NCI-H1048 (cell line): ENCODE measurements around the gene NOM1.
A peak's percentile ranks its signal among the peaks of the same experiment; 100 is the strongest.
"Not testable (repeated sequence)": the region's sequence is repeated elsewhere in the genome, so short reads cannot be mapped to it uniquely, and the experiment has no call there.

Experiments used
- DNase-seq: peaks from one replicate; lab custom pipeline; 2025; lab: John Stamatoyannopoulos, UW

NOM1 gene, protein sequence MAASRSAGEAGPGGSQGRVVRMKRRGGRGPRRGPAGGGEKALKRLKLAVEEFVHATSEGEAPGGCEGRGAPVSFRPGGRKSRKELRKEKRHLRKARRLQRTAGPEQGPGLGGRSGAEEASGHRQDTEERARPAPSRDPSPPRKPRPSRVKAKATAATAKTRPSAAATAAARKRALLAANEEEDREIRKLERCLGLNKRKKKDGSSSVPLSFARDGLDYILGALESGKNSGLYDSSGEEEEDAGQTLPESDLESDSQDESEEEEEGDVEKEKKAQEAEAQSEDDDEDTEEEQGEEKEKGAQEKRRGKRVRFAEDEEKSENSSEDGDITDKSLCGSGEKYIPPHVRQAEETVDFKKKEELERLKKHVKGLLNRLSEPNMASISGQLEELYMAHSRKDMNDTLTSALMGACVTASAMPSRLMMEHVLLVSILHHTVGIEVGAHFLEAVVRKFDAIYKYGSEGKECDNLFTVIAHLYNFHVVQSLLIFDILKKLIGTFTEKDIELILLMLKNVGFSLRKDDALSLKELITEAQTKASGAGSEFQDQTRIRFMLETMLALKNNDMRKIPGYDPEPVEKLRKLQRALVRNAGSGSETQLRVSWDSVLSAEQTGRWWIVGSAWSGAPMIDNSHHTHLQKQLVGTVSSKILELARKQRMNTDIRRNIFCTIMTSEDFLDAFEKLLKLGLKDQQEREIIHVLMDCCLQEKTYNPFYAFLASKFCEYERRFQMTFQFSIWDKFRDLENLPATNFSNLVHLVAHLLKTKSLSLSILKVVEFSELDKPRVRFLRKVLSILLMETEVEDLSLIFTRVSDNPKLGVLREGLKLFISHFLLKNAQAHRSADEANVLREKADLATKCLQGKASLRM

DNA sequence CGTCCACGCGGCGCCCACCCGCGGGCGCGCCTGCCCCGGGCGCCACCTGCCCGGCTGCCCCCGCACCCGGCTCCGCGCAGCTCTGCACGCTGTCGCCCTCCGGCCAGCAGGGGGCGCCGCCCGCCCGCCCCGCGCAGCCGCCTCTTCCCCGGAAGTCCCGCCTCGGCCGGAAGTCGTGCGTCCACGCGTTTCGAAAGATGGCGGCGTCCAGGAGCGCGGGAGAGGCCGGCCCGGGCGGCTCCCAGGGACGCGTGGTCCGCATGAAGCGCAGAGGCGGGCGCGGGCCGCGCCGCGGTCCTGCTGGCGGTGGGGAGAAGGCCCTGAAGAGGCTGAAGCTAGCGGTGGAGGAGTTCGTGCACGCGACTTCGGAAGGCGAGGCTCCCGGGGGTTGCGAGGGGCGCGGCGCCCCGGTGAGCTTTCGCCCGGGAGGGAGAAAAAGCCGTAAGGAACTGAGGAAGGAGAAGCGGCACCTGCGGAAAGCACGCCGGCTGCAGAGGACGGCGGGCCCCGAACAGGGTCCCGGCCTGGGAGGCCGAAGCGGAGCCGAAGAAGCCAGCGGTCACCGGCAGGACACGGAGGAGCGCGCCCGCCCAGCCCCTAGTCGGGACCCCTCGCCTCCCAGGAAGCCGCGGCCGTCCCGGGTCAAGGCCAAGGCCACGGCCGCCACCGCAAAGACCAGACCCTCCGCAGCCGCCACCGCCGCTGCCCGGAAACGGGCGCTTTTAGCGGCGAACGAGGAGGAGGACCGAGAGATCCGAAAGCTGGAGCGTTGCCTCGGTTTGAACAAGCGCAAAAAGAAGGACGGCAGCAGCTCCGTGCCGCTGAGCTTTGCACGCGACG is at the start of gene NOM1:
TSS of gene NOM1 (plus strand) at position 172 of the 840 bp plus-strand sequence. CDS start at position 198, 26 bp downstream.
- DNase-seq, result peak; percentile 76

DNA sequence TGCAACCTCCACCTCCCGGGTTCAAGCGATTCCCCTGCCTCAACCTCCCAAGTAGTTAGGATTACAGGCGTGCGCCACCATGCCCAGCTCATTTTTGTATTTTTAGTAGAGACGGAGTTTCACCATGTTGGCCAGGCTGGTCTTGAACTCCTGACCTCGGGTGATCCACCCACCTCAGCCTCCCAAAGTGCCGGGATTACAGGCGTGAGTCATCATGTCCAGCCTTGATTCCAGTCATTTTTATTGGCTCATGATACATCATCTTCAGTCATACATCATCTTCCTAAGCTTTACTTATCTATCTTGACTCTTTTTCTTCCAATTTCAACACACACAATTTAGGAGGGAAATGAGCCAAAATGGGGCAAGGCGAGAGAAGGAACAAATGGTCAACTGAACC is 49.4 kb upstream of the NOM1 start:
- DNase-seq, result not testable (repeated sequence)

DNA sequence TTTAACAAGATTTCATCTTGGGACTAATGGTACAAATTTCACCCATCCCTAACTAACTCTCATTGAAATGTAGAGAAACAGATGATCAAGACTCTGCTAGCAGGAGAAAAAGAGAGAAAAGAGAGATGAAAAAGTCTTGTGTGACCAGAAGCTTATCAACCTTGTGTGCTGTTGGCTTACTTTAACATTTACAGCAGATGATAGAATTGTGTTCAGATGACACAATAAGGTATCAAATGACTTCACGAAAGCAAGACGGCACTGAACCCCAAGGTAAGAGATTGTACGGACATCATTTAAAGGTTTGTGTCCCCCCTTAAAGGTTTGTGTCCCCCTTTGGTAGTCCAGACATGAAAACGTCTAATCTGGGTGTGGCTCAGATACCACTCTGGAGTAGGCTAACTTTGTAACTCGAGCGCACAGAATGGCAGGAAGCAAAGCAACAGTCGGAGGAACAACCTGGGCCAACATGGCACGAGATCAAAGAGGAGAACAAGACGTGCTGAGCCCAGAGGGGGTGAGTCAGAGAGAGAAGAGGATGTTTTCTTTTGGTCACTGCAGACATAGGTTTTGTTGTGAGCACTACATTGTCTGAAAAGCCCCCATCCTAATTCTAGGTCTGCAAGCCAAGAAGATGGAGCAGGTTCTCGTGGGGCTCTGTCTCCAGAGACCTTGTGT is 46.1 kb upstream of the NOM1 start:
- no peak for DNase-seq

DNA sequence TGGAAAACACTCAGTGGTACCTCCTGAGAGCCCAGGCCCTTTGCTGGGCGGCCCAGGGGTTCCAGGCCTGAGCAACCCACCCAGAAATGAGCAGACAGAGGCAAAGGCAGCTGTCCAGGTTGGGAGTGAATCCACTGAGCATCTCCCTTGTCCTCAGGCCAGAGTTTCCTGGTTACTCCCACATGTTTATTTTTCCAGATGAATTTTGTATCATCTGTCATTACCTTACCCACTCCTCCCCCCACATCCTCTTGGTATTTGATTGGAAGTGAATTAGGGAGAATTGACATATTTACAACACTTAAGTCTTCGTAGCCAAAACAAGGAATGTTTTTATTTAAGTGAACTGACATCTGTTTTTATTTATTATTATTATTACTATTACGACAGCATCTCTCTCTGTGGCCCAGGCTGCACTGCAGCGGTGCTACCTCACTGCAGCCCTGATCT is 43.3 kb upstream of the NOM1 start:
- DNase-seq, result no peak

DNA sequence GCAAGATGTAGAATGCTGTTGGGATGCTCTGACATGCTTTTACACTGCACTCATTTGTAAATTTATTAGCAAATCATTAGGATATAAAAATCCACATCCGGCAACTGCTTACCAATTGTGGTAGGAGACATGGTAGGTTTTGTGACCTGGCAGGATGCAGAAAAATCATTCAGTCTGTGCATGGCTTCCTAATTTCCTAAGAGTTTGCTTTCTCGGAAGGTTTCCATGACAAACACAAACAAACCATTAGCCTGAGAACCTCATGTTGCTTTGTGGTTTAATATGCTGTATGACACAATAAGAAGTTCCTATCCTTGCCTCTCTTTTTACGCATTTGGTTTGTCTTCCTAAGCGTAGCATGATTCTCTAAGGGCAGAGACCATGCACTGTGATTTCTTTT is 41.9 kb upstream of the NOM1 start:
- DNase-seq, result no peak

DNA sequence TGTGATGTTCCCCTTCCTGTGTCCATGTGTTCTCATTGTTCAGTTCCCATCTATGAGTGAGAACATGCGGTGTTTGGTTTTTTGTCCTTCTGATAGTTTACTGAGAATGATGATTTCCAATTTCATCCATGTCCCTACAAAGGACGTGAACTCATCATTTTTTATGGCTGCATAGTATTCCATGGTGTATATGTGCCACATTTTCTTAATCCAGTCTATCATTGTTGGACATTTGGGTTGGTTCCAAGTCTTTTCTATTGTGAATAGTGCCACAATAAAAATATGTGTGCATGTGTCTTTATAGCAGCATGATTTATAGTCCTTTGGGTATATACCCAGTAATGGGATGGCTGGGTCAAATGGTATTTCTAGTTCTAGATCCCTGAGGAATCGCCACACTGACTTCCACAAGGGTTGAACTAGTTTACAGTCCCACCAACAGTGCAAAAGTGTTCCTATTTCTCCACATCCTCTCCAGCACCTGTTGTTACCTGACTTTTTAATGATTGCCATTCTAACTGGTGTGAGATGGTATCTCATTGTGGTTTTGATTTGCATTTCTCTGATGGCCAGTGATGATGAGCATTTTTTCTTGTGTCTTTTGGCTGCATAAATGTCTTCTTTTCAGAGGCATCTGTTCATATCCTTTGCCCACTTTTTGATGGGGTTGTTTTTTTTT is 39.8 kb upstream of the NOM1 start:
- not testable (repeated sequence) for DNase-seq

DNA sequence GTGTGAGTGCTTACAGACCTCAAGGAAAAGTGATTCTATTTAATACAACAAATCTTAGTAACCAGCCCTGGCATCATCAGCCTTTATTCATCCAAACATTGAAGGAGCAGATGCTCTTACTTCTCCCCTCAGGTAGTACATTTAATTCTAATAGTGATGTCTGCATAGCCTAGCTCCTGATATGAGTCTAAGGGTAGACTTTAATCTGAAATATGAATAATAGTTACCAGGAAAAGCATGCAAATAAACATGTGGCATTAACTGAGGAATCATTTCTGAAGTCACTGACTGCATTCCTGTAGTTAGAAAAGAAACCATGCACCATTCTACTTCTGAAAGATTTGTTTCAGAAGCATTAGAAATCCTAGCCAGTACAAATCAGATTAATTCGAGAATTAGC is 30.9 kb upstream of the NOM1 start:
- DNase-seq, result no peak

DNA sequence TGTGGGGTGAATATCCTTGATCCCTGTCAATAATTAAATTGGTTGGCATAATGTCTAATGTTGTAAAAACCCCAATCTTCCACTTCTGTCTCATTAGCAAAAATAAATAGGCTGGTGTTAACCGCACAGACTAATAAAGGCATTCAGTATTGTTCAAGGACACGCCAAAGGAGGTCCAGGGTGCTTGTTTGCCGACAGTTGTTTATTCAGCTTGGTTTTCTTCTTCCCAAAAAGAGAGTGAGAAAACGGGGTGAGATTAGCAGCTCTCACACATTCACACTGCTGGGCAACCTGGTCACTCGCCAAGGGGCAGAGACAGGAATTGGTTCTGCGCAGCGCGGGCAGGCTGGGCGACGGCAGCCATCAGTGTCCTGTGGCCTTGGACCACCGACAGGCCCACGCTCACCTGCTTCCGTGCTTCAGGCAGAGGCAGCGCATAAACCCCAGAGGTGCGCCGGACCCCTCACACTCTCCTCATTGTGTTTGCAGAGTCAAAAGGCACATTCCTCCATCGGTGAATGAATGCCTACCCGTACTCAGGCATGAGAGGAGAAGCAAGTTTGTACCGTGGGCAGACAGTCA is 30.3 kb upstream of the NOM1 start:
- DNase-seq, result no peak

DNA sequence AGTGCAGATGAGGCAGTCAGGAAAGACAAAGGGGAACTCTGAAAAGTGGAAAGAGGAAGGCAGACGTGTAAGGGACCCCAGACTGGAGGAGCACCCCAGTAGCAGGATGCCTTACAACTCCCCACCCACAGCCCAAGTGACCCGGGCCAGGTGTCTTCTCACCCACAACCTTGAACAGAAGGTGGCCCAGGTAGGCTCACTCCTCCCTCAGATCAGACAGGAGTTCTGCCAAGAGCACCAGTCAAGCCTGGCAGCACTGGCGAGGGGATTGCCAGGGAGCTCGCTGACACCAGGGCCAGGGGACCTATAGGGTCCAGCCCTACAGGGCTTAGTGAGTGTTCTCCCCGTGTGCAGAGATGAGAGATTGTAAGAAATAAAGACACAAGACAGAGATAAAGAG is 29.4 kb upstream of the NOM1 start:
- no peak for DNase-seq

DNA sequence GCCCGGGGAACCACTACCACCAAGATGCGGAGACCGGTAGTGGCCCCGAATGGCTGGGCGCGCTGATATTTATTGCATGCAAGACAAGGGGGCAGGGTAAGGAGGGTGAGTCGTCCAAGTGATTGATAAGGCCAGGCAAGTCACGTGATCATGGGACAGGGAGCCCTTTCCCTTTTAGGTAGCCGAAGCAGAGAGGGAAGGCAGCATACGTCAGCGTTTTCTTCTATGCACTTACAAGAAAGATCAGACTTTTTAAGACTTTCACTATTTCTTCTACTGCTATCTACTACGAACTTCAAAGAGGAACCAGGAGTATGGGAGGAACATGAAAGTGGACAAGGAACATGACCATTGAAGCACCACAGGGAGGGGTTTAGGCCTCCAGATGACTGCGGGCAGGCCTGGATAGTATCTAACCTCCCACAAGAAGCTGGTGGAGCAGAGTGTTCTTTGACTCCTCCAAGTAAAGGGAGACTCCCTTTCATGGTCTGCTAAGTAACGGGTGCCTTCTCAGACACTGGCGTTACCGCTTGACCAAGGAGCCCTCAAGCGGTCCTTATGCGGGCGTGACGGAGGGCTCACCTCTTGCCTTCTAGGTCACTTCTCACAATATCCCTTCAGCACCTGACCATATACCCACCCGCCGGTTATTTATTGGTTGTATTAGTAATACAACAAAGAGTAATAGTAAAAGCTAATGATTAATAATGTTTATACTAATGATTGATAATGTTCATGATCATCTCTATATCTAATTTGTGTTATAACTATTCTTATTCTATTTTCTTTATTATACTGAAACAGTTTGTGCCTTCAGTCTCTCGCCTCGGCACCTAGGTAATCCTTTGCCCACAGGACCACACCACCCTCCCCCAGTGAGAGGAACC is 28.8 kb upstream of the NOM1 start:
- not testable (repeated sequence) for DNase-seq

DNA sequence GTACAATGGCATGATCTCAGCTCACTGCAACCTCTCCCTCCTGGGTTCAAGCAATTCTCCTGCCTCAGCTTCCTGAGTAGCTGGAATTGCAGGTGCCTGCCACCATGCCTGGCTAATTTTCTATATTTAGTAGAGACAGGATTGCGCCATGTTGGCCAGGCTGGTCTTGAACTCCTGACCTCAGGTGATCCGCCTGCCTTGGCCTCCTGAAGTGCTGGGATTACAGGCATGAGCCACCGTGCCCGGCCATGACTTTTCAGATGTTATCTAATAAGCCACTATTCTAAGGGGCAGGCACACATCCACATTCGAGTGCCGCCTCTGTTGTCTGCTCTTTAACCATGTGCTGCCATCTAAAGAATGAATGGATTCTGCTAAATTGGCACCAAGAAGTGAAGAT is 27.2 kb upstream of the NOM1 start:
- DNase-seq, result not testable (repeated sequence)

DNA sequence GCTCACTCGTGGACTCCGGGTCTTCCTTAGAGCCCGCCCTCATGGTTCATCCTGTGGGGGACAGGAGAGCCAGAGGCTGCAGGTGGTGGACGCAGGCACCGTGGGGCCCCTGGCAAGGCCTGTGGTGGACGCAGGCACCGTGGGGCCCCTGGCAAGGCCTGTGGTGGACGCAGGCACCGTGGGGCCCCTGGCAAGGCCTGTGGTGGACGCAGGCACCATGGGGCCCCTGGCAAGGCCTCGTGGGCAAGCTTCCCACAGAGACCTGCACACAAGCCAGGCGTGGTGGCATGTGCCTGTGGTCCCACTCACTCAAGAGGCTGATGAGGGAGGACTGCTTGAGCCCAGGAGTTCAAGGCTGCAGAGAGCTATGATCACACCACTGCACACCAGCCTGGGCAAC is 23.7 kb upstream of the NOM1 start:
- not testable (repeated sequence) for DNase-seq

DNA sequence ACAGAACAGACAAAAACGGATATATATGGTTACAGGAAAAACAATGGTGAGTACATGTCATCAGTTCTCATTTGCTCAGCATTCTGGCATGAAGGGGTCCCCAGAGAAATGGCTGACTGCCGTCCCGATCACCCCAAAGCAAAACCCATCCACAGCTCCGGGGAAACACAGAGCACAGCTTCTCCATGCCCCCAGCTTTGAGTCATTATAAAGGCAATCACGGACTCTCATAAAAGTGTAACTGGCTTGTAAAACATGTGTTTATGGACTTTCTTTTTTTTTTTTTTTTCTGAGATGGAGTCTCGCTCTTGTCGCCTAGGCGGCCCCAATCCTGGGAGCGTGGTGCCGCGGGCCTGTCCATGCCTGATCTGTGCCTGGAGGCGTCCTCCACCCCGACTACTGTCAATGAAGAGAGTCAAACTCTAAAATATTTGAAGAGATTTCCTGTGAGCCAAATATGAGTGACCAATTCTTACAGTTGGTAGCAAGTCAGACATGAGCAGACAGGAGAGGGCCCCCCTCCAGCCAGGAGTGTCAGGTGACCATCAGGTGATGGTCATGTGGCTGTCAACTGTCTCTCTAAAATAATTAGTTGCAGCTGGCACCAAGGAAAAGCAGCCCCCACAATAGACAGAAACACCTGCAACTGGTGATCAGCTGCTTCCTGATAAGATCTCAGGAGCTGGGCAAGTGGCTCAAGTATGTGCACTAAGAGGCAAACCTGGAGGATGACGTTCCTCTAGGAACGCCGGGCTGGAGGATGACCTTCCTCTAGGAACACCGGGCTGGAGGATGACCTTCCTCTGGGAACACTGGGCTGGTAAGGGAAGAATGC is 21.7 kb upstream of the NOM1 start:
- no peak for DNase-seq

DNA sequence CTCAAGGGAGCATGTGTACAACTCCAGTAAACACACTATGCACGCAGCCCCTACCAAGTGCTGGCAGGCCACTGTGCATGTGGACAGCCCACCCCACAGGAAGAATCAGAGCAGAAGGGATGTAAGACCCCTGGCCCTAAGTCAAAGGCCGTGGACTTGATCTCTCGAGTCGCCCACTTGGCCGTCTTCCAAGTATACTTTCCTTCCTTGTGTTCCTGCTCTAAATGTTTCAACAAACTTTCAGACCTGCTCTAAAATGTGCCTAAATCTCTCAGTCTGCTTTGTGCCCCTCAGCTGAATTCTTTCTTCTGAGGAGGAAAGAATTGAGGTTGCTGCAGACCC is 21.1 kb upstream of the NOM1 start:
- no peak for DNase-seq

DNA sequence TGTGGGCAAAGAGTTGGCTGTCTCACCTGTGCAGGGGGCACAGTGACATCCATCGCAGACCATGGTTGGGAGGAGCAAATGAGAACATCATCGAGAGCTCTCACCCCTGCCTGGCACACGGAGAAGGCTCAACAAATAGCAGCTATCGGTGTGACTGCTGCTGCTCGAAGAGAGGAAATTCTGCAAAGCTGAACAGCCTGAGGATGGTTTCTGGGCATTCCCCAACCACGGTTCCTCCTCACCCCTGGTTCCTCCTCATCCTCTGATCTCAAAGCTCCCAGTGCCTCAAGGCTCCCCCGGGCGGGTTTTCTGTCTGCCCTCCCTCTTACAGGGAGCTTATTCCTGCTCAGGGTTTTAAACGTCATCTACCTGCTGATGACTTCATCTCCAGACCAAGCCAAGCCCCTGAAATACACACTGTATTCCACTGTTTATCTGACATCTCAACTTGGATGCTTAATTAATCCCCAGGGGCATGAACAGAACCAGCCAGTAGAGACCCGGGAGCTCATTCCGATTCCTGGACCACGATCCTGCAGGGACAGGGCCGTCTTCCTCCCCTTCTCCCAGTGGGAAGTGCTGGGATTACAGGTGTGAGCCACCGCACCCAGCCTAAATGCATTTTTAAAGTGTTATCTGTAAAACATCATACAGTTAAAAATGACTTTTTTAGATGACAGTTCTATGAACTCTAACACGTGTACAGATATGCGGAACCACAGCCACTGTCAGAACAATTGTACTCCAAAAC is 19.5 kb upstream of the NOM1 start:
- DNase-seq, result no peak

DNA sequence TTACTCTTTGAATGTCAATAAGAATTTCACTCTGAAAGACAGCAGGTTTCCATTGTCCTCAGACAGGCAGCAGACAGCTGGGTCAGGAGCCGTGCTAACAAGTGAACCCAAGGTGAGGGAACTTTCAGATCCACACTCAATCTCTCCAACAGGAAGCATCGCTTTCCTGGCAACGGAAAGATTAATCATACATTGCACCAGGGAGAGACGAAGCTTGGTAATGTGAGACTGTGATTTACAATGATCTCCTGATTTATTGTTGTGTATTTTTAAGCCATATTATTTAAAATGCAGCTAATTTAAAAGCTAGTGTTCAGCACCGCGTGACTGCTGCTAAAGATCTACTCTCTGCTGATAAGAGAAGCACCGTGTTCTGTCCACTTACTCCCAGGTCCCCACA is 17.5 kb upstream of the NOM1 start:
- no peak for DNase-seq

DNA sequence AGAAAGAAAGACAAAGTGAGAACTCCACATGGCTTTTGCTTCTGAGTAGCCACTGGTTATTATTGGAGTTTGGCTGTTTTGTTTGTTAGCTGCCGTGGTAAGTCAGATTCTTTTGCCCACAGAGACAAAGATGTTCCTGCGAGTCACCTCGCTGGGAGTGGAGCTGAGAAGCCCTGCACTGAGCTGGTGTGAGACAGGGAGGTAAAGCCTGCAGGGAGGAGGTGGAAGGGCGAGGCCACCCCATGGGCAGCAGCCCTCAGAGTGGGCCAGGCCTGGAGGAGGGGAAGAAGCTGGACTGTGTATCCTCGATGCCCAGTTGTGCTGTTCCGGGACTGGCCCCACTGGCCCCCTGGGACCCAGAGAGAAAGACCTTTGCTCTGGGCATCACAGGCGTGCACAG is 14.3 kb upstream of the NOM1 start:
- DNase-seq, result no peak

DNA sequence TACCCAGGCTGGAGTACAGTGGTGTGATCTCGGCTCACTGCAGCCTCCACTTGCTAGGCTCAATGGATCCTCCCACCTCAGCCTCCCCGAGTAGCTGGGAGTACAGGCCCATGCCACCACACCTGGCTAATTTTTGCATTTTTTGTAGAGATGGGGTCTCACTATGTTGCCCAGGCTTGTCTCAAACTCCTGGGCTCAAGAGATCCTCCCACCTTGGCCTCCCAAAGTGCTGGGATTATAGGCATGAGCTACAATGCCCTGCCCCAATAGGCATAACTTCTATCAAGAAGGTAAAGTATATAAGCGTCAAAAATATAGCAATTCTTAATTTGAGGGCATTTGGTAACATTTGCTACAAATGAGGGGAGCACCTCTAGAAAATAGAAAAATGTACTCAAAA is 12.7 kb upstream of the NOM1 start:
- not testable (repeated sequence) for DNase-seq
